SKM-1 (cell line): ENCODE results near the gene TGFBI.
"Not testable (repeated sequence)": the region's sequence is repeated elsewhere in the genome, so short reads cannot be mapped to it uniquely, and the experiment has no call there.

Experiments used
- DNase-seq: peaks from one replicate; lab custom pipeline; 2025; ENCODE audit not compliant: unreplicated experiment; lab: John Stamatoyannopoulos, UW

The TGFBI gene

GRCh38 chr5:136043968-136044610 is 15.3 kb downstream of the TGFBI start:
- no peak for DNase-seq

GRCh38 chr5:136045026-136045425 is 16.2 kb downstream of the TGFBI start:
- DNase-seq, result not testable (repeated sequence)

- DNase-seq, result no peak
Measured at GRCh38 chr5:136046246-136046645, 17.5 kb downstream of the TGFBI start.

- no peak for DNase-seq
Measured at GRCh38 chr5:136047858-136048257, 19.1 kb downstream of the TGFBI start.

- no peak for DNase-seq
Measured at GRCh38 chr5:136048966-136049365, 20.2 kb downstream of the TGFBI start.

- no peak for DNase-seq
Measured at GRCh38 chr5:136051486-136052220, 22.9 kb downstream of the TGFBI start.

GRCh38 chr5:136052692-136053335 is 24.0 kb downstream of the TGFBI start:
- DNase-seq, result no peak

- DNase-seq, result no peak
Measured at GRCh38 chr5:136053336-136054141, 24.8 kb downstream of the TGFBI start.

- DNase-seq, result no peak
Measured at GRCh38 chr5:136054142-136055019, 25.6 kb downstream of the TGFBI start.

GRCh38 chr5:136055612-136056309 is 27.0 kb downstream of the TGFBI start:
- DNase-seq, result no peak

GRCh38 chr5:136056336-136056735 is 27.5 kb downstream of the TGFBI start:
- no peak for DNase-seq

GRCh38 chr5:136056771-136057335 is 28.1 kb downstream of the TGFBI start:
- no peak for DNase-seq

- DNase-seq, result no peak
Measured at GRCh38 chr5:136057401-136058038, 28.7 kb downstream of the TGFBI start.

- DNase-seq, result no peak
Measured at GRCh38 chr5:136058039-136058971, 29.5 kb downstream of the TGFBI start.

- no peak for DNase-seq
Measured at GRCh38 chr5:136058972-136059354, 30.2 kb downstream of the TGFBI start.

GRCh38 chr5:136060963-136061362 is 32.2 kb downstream of the TGFBI start:
- no peak for DNase-seq

GRCh38 chr5:136061630-136062365 is 33.0 kb downstream of the TGFBI start:
- DNase-seq, result no peak
